Cortex of kidney (tissue), 1 donor: ENCODE results near the gene SGF29.
"Not testable (repeated sequence)": the region's sequence is repeated elsewhere in the genome, so short reads cannot be mapped to it uniquely, and the experiment has no call there.

ENCODE experiments used
- DNase-seq: peaks from one replicate; lab custom pipeline; 2025; lab: John Stamatoyannopoulos, UW

The SGF29 gene

GRCh38 chr16:28532940-28533647, 20.6 kb upstream of the SGF29 start:
- DNase-seq: no peak

- DNase-seq: no peak
Observed at GRCh38 chr16:28534542-28535373, 19.0 kb upstream of the SGF29 start.

- DNase-seq: no peak
Observed at GRCh38 chr16:28537076-28537475, 16.6 kb upstream of the SGF29 start.

DNA sequence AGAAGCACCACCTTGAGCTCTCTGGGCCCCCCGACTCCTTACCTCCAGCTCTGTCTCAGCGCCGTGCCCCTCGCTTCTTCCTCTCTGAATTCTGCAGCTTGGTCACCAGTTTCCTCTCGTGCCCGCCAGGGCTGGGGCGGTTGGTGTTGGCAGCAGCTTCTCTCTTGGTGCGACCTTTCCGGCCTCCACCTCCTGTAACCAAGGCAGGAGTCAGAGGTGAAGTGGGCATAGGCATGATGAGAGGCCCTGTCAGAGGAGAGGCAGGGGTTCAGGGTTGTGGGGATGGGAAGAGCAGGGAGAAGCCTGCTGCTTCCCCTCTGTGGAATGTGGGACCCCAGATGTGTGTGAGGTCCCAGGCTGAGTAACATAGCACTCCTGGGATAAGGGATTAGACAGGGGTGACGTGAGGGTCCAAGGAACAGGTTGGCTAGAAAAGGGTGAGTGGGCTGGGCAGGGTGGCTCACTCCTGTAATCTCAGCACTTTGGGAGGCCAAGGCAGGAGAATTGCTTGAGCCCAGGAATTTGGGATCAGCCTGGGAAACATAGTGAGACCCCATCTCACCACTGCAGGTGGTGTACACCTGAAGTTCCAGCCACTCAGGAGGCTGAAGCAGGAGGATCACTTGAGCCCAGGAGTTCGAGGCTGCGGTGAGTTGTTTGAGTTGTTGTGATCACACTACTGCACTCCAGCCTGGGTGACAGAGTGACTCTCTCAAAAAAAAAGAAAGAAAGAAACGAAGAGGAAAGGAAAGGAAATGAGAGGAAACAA, 15.6 kb upstream of the SGF29 start:
- no peak for DNase-seq

DNA sequence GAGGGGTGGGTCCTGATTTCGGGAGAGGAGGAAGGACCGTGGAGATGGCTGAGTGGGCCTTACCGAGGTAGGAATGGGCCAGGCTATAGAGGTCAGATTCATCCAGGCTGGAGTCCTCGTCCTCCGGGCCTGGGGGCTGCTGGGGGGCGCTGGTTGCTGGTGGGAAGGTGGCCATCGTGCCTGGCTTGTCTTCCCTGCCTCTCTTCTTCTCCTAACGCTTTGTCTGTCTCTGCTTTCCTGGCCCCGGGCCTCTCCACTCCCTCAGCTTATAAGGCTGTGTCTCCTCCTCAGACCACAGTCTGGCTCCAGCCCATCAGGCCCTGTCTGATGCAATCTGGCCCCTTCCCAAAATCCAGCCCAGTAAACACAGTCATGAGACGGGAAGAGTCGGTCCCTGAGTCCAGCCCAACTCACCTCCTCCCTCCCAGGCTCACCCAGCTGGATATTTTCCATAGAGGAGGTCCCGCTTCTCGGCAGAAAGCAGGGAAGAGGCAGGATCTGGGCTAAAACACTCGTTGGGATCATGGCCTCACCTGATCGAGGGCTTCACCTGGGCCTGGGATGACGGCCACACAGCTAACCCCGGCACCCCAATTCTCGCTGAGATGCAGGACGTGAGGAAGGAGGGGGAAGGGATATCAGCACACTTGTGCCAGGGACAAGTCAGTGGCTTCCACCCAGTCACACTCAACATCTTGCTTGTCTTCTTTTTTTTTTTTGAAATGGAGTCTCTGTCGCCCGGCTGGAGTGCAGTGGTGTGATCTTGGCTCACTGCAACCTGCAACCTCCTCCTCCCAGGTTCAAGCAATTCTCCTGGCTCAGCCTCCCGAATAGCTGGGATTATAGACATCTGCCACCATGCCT, 14.8 kb upstream of the SGF29 start, which contains the start of gene NUPR1:
TSS of gene NUPR1 (minus strand) at position 242 of the 864 bp plus-strand sequence. CDS start at position 175, 67 bp downstream.
- no peak for DNase-seq

DNA sequence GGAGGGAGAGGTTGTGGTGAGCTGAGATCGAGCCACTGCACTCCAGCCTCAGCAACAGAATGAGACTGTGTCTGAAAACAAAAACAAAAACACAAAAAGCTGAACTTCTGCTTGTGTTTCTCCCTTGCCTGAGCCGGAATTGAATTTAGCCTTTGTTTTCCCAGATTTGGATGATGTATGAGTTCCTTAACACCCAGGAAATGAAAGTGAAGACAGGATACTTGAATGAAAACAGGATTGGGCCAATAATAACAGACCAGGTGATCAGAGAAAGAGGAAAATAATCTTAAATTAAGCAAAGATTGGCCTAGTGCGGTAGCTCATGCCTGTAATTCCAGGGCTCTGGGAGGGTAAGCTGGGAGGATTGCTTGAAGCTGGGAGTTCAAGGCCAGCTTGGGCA, 13.4 kb upstream of the SGF29 start:
- DNase-seq: no peak

GRCh38 chr16:28542646-28543045, 11.1 kb upstream of the SGF29 start:
- DNase-seq: no peak

DNA sequence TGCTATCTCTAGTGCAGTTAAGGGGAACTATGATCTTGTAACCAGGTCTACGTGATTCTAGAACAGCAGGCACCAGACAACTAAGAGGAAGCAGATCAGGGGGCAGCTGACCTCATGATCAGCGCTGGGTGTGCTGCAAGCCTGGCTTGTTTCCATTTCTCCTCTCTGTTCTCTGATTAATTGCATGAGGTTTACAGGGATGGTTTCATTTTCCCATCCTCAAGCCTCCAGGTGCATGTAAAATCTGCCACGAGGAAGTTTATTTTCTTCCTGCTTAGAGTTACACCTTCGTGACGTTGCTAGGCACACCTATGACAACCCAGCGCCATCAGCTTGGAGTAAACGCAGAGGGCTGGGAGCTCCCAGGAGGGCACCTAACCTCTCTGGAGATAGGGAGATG, 10.6 kb upstream of the SGF29 start:
- no peak for DNase-seq

- no peak for DNase-seq
Observed at GRCh38 chr16:28544998-28545397, 8.7 kb upstream of the SGF29 start.

DNA sequence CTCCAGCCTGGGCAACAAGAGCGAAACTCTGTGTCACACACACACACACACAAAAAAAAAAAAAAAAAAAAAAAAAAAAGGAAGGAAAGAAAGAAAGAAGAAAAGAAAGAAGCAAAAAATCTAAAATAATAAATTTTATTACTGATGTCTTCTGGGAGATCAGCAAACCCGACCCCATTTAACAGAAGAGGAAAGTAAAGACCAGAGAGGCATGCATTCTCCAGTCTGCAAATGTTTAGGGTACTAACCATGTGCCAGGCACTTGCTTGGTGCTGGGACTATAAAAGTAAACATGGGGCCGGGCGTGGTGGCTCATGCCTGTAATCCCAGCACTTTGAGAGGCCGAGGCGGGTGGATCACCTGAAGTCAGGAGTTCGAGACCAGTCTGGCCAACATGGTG, 7.8 kb upstream of the SGF29 start:
- DNase-seq: not testable (repeated sequence)

- no peak for DNase-seq
Observed at GRCh38 chr16:28546626-28547025, 7.1 kb upstream of the SGF29 start.

- no peak for DNase-seq
Observed at GRCh38 chr16:28548306-28548802, 5.4 kb upstream of the SGF29 start.

DNA sequence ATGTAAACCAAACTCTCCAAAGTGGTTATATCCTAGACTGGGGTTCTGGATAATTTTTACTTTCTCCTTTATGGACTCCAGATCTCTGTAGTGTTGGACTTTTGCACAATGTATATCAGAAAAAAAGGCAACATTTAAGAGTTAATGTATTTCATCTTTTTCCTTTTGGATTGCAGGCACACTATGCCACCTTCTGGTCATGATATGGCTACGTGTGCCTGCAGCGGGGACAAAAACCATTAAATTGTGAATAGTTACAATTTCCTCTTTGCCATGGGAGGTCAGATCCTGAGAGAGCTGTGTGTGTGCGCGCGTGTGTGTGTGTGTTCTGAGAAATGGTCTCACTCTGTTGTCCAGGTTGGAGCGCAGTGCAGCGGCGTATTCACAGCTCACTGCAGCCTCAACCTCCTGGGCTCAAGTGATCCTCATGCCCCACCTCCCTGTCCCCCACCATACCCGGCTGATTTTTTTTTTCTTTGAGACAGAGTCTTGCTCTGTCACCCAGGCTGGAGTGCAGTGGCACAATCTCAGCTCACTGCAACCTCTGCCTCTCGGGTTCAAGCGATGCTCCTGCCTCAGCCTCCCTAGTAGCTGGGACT, 4.3 kb upstream of the SGF29 start:
- no peak for DNase-seq

DNA sequence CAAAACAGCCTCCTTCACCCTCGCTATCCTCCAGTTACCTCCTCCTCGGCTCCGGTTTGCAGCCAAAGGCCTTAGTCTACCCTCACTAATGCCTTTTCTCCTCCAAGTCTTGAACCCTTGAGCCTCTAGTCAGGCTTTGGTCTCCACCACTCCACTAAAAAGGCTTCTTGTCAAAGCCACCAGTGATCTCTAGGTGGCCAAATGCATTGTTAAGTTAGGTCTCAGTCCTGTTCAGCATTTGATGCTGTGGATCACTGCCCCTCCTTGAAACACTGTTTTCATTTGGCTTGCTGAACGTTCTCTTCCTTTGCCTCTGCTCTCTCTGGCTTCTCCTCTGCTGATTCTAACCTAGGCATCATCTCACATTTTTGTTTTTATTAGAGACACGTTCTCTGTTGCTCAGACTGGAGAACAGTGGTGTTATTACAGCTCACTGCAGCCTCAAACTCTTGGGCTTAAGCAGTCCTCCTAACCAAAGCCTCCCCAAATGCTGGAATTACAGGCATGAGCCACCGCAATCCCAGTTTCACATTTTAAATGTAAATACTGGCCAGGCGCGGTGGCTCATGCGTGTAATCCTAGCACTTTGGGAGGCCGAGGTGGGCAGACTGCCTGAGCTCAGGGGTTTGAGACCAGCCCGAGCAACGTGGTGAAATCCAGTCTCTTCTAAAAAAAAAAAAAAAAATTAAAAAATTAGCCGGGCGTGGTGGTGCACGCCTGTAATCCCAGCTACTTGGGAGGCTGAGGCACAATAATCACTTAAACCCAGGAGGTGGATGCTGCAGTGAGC, 1.1 kb downstream of the SGF29 start:
- DNase-seq: no peak

DNA sequence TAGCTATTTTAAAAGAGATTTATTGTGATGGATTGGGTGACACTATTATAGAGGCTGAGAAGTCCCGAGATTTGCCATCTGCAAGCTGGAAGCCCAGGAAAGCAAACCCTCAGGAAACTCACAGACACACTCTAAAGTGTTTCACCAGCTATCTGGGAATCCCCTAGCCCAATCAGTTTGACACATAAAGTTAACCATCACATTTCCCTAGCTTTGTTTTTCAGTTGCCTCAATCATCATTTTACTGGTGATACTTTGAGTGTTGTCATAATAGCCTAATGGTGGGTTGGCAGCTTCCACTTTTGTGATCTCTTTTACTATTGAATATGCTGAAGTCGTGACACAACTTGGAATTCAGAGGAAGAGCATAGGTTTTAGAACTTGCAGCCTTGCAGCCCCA, 1.8 kb downstream of the SGF29 start:
- DNase-seq: no peak

DNA sequence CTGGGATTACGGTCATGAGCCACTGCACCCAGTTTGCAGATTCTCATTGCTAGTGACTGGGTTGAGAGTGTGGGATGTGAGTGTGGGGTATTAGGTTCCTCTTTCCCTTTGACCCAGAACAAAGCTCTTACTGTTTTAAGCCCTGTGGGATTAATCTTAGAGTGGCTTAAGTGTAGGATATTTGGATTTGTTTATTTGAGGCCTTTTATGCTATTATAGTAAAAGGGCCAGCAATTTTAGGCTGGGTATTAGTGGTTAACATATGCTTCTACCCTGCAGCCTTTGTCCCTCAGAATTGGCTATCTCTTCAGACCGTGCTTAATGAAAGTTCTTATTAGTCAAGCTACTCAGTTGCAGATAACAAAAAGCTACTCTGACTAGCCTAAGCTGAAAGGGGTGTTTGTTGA, 3.2 kb downstream of the SGF29 start:
- DNase-seq: no peak

DNA sequence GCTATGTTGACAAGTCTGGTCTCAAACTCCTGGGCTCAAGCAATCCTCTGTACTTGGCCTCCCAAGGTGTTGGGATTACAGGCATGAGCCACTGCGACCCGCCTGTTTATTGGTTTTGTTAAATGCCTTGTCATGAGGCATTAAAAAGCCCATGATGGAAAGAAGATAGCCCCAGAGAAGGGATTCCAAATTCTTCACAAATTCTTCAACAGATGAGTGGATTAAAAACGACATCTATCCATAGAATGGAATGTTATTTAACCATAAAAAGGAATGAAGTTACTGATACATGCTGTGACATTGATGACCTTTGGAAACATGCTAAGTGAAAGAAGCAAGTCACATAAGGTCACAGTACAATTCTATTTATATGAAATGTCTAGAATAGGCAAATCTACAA, 4.7 kb downstream of the SGF29 start:
- DNase-seq: no peak

DNA sequence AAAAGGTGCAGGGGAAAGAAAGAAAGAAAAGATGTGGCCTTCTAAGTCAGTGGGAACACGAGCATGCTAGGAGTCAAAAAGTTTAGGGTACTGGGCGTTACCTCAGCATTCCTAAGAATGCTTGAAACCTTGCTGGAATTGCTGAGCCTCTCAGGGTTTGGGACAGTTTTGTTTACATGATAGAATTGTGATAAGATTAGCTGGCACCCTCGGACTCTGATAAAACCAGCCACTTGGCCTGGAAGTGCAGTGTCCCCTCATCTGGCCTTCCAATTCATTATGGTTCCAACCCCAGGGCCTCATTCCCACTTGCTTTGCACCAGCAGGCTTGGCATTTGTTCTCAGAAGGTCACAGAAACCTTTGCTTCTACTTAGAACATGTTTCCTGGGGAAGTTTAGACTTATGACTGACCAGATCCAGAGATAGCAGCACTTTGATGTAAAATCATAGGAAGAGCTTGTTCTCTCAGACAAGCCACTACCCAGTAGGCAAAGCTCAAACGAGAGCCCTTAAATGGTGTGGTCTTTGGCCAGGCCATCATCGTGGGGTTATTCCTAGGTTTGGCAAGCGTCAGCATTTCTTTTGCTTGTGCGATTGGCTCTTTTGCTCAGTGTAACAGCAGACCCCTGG, 8.0 kb downstream of the SGF29 start:
- DNase-seq: no peak

GRCh38 chr16:28562199-28562598, 8.5 kb downstream of the SGF29 start:
- no peak for DNase-seq

- no peak for DNase-seq
Observed at GRCh38 chr16:28563218-28563617, 9.5 kb downstream of the SGF29 start.
